HepG2 (cell line): ENCODE data around the gene PDZD7. TPM values are rescaled to one million over a fixed set of nuclear protein-coding genes. Genes with fewer than 3 reads are reported as not detected.

Experiments
- ATM ChIP-seq: fragments of 450-650 bp; IDR thresholded peaks from 2 replicates; pipeline ENCODE4 v1.7.1; 2017; ENCODE audit warnings: mild to moderate bottlenecking, borderline replicate concordance
- DMAP1 ChIP-seq: IDR thresholded peaks from 2 replicates; pipeline ENCODE4 v1.6.1; 2016
- FOXC1 ChIP-seq: sonication (generic); formaldehyde crosslinking; IDR thresholded peaks from 2 replicates; pipeline ENCODE4 v1.8.0; 2022; ENCODE audit warnings: mild to moderate bottlenecking, missing genetic modification reagents, borderline replicate concordance
- IKZF5 ChIP-seq: IDR thresholded peaks from 2 replicates; pipeline ENCODE4 v1.6.1; 2018; ENCODE audit warnings: missing genetic modification reagents, mild to moderate bottlenecking, missing compliant biosample characterization
- IRF9 ChIP-seq: sonication (generic); formaldehyde crosslinking; IDR thresholded peaks from 2 replicates; pipeline ENCODE4 v1.8.0; 2022; ENCODE audit warnings: missing genetic modification reagents, mild to moderate bottlenecking, borderline replicate concordance
- MEIS1 ChIP-seq: sonication (generic); formaldehyde crosslinking; IDR thresholded peaks from 2 replicates; pipeline ENCODE4 v1.9.0; 2021; ENCODE audit warnings: mild to moderate bottlenecking, missing genetic modification reagents, moderate library complexity, borderline replicate concordance
- NAIF1 ChIP-seq: sonication (generic); formaldehyde crosslinking; IDR thresholded peaks from 2 replicates; pipeline ENCODE4 v1.5.0; 2020; ENCODE audit warnings: mild to moderate bottlenecking, missing genetic modification reagents, borderline replicate concordance
- NFKB2 ChIP-seq: sonication (generic); formaldehyde crosslinking; IDR thresholded peaks from 2 replicates; pipeline ENCODE4 v1.4.0; 2020; ENCODE audit warnings: missing genetic modification reagents, borderline replicate concordance
- ZBTB26 ChIP-seq: IDR thresholded peaks from 2 replicates; pipeline ENCODE4 v1.6.1; 2016; ENCODE audit warnings: missing compliant biosample characterization, missing genetic modification reagents, borderline replicate concordance
- ZC3H4 ChIP-seq: sonication (generic); formaldehyde crosslinking; IDR thresholded peaks from 2 replicates; pipeline ENCODE4 v1.4.0; 2020; ENCODE audit warnings: missing genetic modification reagents, borderline replicate concordance
- ZFP91 ChIP-seq: sonication (generic); formaldehyde crosslinking; IDR thresholded peaks from 2 replicates; pipeline ENCODE4 v1.9.0; 2022; ENCODE audit warnings: missing genetic modification reagents, mild to moderate bottlenecking, borderline replicate concordance
- ZNF292 ChIP-seq: sonication (generic); formaldehyde crosslinking; IDR thresholded peaks from 2 replicates; pipeline ENCODE4 v1.8.1; 2022; ENCODE audit warnings: mild to moderate bottlenecking, low read depth, missing genetic modification reagents, borderline replicate concordance
- ZNF619 ChIP-seq: sonication (generic); formaldehyde crosslinking; IDR thresholded peaks from 2 replicates; pipeline ENCODE4 v1.4.0; 2020; ENCODE audit warnings: mild to moderate bottlenecking, missing genetic modification reagents
- polyA plus RNA-seq, 8 experiments: library from polyadenylated mRNA; depleted of rRNA in 3 of 8; stranded (reverse) in 7 of 8; unstranded in 1 of 8; fragments of >200 nt; fragmentation: Illumina TruSeq in 4 of 8; extraction: Trizol in 4 of 8; gene quantifications; 2 replicates each; pipeline versions ENCODE4 v1.2.1 to v1.2.3, GENCODE V29; 2011 to 2016; ENCODE audit warnings: low read depth in 4 of 8, missing spikeins in 1 of 8, mixed read lengths in 1 of 8; ENCODE audit not compliant: insufficient read depth in 1 of 8
- total RNA-seq, 5 experiments: library from RNA; depleted of rRNA; stranded (reverse); fragments of >200 nt; fragmentation: Illumina TruSeq; extraction: Trizol; gene quantifications; 2 replicates each; pipeline ENCODE4 v1.2.3, GENCODE V29; 2016; ENCODE audit warnings: low read depth in 1 of 5
- TF ChIP-seq, protein P1 (sequence below): sonication (generic); formaldehyde crosslinking; IDR thresholded peaks from 2 replicates; pipeline ENCODE4 v1.9.0; 2021; ENCODE audit warnings: mild to moderate bottlenecking, missing genetic modification reagents
- TF ChIP-seq, protein P2 (sequence below): sonication (generic); formaldehyde crosslinking; IDR thresholded peaks from 2 replicates; pipeline ENCODE4 v1.4.0; 2020; ENCODE audit warnings: missing genetic modification reagents

PDZD7 gene
- total and polyA plus RNA-seq, 2 of the 13 experiments (the other 11 are each of a cell fraction or from before 2014, with no cell fraction given) = 0.58 to 0.73 TPM

- TF ChIP-seq ZBTB26 (CRISPR knock-in tag) = no peak; the same call in 1 of the 2 replicates
- TF ChIP-seq FOXC1 = no peak
- TF ChIP-seq, protein P1, sequence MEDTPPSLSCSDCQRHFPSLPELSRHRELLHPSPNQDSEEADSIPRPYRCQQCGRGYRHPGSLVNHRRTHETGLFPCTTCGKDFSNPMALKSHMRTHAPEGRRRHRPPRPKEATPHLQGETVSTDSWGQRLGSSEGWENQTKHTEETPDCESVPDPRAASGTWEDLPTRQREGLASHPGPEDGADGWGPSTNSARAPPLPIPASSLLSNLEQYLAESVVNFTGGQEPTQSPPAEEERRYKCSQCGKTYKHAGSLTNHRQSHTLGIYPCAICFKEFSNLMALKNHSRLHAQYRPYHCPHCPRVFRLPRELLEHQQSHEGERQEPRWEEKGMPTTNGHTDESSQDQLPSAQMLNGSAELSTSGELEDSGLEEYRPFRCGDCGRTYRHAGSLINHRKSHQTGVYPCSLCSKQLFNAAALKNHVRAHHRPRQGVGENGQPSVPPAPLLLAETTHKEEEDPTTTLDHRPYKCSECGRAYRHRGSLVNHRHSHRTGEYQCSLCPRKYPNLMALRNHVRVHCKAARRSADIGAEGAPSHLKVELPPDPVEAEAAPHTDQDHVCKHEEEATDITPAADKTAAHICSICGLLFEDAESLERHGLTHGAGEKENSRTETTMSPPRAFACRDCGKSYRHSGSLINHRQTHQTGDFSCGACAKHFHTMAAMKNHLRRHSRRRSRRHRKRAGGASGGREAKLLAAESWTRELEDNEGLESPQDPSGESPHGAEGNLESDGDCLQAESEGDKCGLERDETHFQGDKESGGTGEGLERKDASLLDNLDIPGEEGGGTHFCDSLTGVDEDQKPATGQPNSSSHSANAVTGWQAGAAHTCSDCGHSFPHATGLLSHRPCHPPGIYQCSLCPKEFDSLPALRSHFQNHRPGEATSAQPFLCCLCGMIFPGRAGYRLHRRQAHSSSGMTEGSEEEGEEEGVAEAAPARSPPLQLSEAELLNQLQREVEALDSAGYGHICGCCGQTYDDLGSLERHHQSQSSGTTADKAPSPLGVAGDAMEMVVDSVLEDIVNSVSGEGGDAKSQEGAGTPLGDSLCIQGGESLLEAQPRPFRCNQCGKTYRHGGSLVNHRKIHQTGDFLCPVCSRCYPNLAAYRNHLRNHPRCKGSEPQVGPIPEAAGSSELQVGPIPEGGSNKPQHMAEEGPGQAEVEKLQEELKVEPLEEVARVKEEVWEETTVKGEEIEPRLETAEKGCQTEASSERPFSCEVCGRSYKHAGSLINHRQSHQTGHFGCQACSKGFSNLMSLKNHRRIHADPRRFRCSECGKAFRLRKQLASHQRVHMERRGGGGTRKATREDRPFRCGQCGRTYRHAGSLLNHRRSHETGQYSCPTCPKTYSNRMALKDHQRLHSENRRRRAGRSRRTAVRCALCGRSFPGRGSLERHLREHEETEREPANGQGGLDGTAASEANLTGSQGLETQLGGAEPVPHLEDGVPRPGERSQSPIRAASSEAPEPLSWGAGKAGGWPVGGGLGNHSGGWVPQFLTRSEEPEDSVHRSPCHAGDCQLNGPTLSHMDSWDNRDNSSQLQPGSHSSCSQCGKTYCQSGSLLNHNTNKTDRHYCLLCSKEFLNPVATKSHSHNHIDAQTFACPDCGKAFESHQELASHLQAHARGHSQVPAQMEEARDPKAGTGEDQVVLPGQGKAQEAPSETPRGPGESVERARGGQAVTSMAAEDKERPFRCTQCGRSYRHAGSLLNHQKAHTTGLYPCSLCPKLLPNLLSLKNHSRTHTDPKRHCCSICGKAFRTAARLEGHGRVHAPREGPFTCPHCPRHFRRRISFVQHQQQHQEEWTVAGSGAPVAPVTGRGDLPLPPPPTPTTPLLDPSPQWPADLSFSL (CRISPR knock-in tag) = no peak
- TF ChIP-seq ZFP91 (CRISPR knock-in tag) = peak; percentile 39; the same call in 1 of the 2 replicates
- peak; percentile 87; the same call in 1 of the 2 replicates for TF ChIP-seq MEIS1 (CRISPR knock-in tag)
- TF ChIP-seq NAIF1 (CRISPR knock-in tag) = no peak
- no peak for TF ChIP-seq DMAP1
- TF ChIP-seq, protein P2, sequence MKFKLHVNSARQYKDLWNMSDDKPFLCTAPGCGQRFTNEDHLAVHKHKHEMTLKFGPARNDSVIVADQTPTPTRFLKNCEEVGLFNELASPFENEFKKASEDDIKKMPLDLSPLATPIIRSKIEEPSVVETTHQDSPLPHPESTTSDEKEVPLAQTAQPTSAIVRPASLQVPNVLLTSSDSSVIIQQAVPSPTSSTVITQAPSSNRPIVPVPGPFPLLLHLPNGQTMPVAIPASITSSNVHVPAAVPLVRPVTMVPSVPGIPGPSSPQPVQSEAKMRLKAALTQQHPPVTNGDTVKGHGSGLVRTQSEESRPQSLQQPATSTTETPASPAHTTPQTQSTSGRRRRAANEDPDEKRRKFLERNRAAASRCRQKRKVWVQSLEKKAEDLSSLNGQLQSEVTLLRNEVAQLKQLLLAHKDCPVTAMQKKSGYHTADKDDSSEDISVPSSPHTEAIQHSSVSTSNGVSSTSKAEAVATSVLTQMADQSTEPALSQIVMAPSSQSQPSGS = no peak
- TF ChIP-seq ZNF619 (CRISPR knock-in tag) = no peak
- no peak for TF ChIP-seq IRF9 (CRISPR knock-in tag)
- peak; percentile 36; the same call in 1 of the 2 replicates for TF ChIP-seq IKZF5 (CRISPR knock-in tag)
- TF ChIP-seq ATM = no peak
- 0 out of 2 replicates have a peak, but pooled peaks have one; percentile 29 for TF ChIP-seq NFKB2 (CRISPR knock-in tag)
- no peak for TF ChIP-seq ZC3H4 (CRISPR knock-in tag)
- TF ChIP-seq ZNF292 (CRISPR knock-in tag) = no peak
Measured at GRCh38 chr10:101042667-101043362, 11.9 kb upstream of the PDZD7 start (continued).
